Esophagus muscularis mucosa (tissue), 4 donors: Measurements from ENCODE around the gene CAP2. TPM values are rescaled to one million over a fixed set of nuclear protein-coding genes. Genes with fewer than 3 reads are reported as not detected.

ENCODE experiments used
- DNase-seq: peaks from one replicate; pipeline ENCODE4 v3.0.0-alpha.2; 2017; ENCODE audit errors: extremely low spot score
- H3K27ac ChIP-seq, 4 donors: fragments of 200-600 bp; sonication (generic); replicated peaks in 1 of 4; 1 replicate in 3 of 4; 2 replicates in 1 of 4; pipeline ENCODE4 v1.5.1; 2016 to 2019; ENCODE audit warnings: mild to moderate bottlenecking in 1 of 4
- H3K27me3 ChIP-seq, 4 donors: fragments of 200-600 bp; sonication (generic); one replicate each; pipeline versions ENCODE4 v1.5.1 to v1.6.0; 2016 to 2019
- H3K36me3 ChIP-seq, 4 donors: fragments of 200-600 bp; sonication (generic); one replicate each; pipeline ENCODE4 v1.5.1; 2016 to 2019
- H3K4me1 ChIP-seq, 4 donors: fragments of 200-600 bp; sonication (generic); one replicate each; pipeline ENCODE4 v1.5.1; 2016 to 2019
- H3K4me3 ChIP-seq, 4 donors: fragments of 200-600 bp; sonication (generic); 1 replicate in 2 of 4; 2 replicates in 2 of 4; pipeline ENCODE4 v1.5.1; 2016 to 2019; ENCODE audit warnings: mild to moderate bottlenecking in 4 of 4, moderate library complexity in 1 of 4
- H3K9me3 ChIP-seq, 4 donors: fragments of 200-600 bp; sonication (generic); 1 replicate in 3 of 4; 2 replicates in 1 of 4; pipeline ENCODE4 v1.5.1; 2016 to 2019
- CTCF ChIP-seq, 3 experiments: fragments of 200-600 bp in 2 of 3; fragments of 450-650 bp in 1 of 3; sonication (generic) in 2 of 3; IDR thresholded peaks; one replicate each; pipeline ENCODE4 v1.5.1; 2017 to 2019; ENCODE audit warnings: antibody characterized with exemption in 3 of 3, mild to moderate bottlenecking in 2 of 3, moderate library complexity in 1 of 3
- EP300 ChIP-seq: sonication (generic); formaldehyde crosslinking; IDR thresholded peaks from one replicate; pipeline ENCODE4 v1.6.1; 2017; ENCODE audit warnings: antibody characterized with exemption
- POLR2A ChIP-seq: fragments of 450-650 bp; IDR thresholded peaks from one replicate; pipeline ENCODE4 v1.6.1; 2017; ENCODE audit warnings: antibody characterized with exemption, moderate library complexity, mild to moderate bottlenecking, low read depth
- POLR2AphosphoS5 ChIP-seq, 2 donors: sonication (generic); formaldehyde crosslinking; IDR thresholded peaks; one replicate each; pipeline ENCODE4 v1.6.1; 2017; ENCODE audit warnings: antibody characterized with exemption in 2 of 2
- WGBS: methylation state at CpG from one replicate; pipeline ENCODE4 v1.1.5; 2018; 5-methylcytosine and 5-hydroxymethylcytosine counted together
- intact Hi-C: fragments of 100-400 bp; cut with DNase I; formaldehyde crosslinking; loops from one replicate; pipeline ENCODE4 v1.15.1; 2023
- total RNA-seq, 4 donors: library from RNA; depleted of rRNA; stranded (reverse); fragments of >200 nt; gene quantifications; one replicate each; pipeline versions ENCODE4 v1.1.0 to v1.2.1, GENCODE V29; 2016

CAP2 gene
- total RNA-seq, 4 donors from 2014 or later = 38.3 to 55.6 (median 55.1) TPM

- Histone ChIP-seq H3K4me3 (no peak overlapping the region), H3K4me1 (peaks cover 10 to 16% (median 11%) of the 10 kb centered on the region in 4 donors), H3K36me3 (no peaks in the 10 kb centered on the region), H3K27me3 (no peaks in the 10 kb centered on the region), H3K27ac (no peak overlapping the region), H3K9me3 (no peaks in the 10 kb centered on the region)
- TF ChIP-seq EP300 = no peak
- no peak for TF ChIP-seq POLR2A
- no peak for TF ChIP-seq CTCF (IDR thresholded peaks at IDR 0.05)
- TF ChIP-seq POLR2AphosphoS5 (IDR thresholded peaks at IDR 0.05) = no peak
- no peak for DNase-seq
- WGBS = 95% methylated on average over 6 of the region's 6 CpGs
- intact Hi-C loops = loop anchor here (10.0 kb wide), 1 partner anchor 217 kb away; no protein-coding TSS in a partner anchor
These were observed 194.6 kb downstream of the CAP2 start for GRCh38 chr6:17588011-17588410.

- H3K27ac ChIP-seq = no peak overlapping the region
- H3K4me3 ChIP-seq = no peak overlapping the region
- H3K4me1 ChIP-seq = peaks cover 0 to 1% (median 0%) of the 10 kb centered on the region in 4 donors
- no peak for DNase-seq
- H3K27me3 ChIP-seq = no peaks in the 10 kb centered on the region
- TF ChIP-seq POLR2A (no peak), POLR2AphosphoS5 (IDR thresholded peaks at IDR 0.05) (no peak), EP300 (no peak), CTCF (IDR thresholded peaks at IDR 0.05) (no peak)
- H3K36me3 ChIP-seq = no peaks in the 10 kb centered on the region
- intact Hi-C loops = loop anchor here (10.0 kb wide), 1 partner anchor 215 kb away; no protein-coding TSS in a partner anchor
- H3K9me3 ChIP-seq = no peaks in the 10 kb centered on the region
- WGBS = 65% methylated on average over 5 of the region's 5 CpGs
These were observed 196.2 kb downstream of the CAP2 start for GRCh38 chr6:17589406-17590096.

- Histone ChIP-seq H3K27me3 (no peaks in the 10 kb centered on the region), H3K9me3 (no peaks in the 10 kb centered on the region), H3K4me1 (no peaks in the 10 kb centered on the region), H3K36me3 (no peaks in the 10 kb centered on the region), H3K27ac (no peak overlapping the region), H3K4me3 (no peak overlapping the region)
- intact Hi-C loops = no loop called here
- WGBS = 70% methylated on average over 1 of the region's 1 CpG
- no peak for DNase-seq
- TF ChIP-seq POLR2A = no peak
- TF ChIP-seq POLR2AphosphoS5 (IDR thresholded peaks at IDR 0.05) = no peak
These were observed 197.9 kb downstream of the CAP2 start for GRCh38 chr6:17591287-17591686.

- intact Hi-C loops = no loop called here
- TF ChIP-seq POLR2A (no peak), EP300 (no peak), CTCF (IDR thresholded peaks at IDR 0.05) (no peak), POLR2AphosphoS5 (IDR thresholded peaks at IDR 0.05) (no peak)
These were observed 199.9 kb downstream of the CAP2 start for GRCh38 chr6:17593246-17593645.

GRCh38 chr6:17596085-17596484 is 202.7 kb downstream of the CAP2 start:
- no peak overlapping the region for H3K27ac ChIP-seq
- WGBS = 96% methylated on average over 3 of the region's 3 CpGs
- intact Hi-C loops = no loop called here

More at GRCh38 chr6:17593246-17593645, 199.9 kb downstream of the CAP2 start:
- no peaks in the 10 kb centered on the region for H3K36me3 ChIP-seq
- no peaks in the 10 kb centered on the region for H3K9me3 ChIP-seq
- DNase-seq = no peak
- no peak overlapping the region for H3K27ac ChIP-seq
- H3K4me3 ChIP-seq = no peak overlapping the region
- no peaks in the 10 kb centered on the region for H3K4me1 ChIP-seq
- no peaks in the 10 kb centered on the region for H3K27me3 ChIP-seq

More at GRCh38 chr6:17596085-17596484, 202.7 kb downstream of the CAP2 start:
- DNase-seq = no peak
- TF ChIP-seq CTCF (IDR thresholded peaks at IDR 0.05) = no peak
- TF ChIP-seq EP300 = no peak
- TF ChIP-seq POLR2A = no peak
- TF ChIP-seq POLR2AphosphoS5 (IDR thresholded peaks at IDR 0.05) = no peak
- H3K36me3 ChIP-seq = no peaks in the 10 kb centered on the region
- H3K4me3 ChIP-seq = no peak overlapping the region
- peaks cover under 1 to 9% (median 5%) of the 10 kb centered on the region in 4 donors for H3K4me1 ChIP-seq
- H3K9me3 ChIP-seq = no peaks in the 10 kb centered on the region
- no peaks in the 10 kb centered on the region for H3K27me3 ChIP-seq
